Ectodermal cell (in vitro differentiated cells): ENCODE results near the gene ATP23.
A peak's percentile ranks its signal among the peaks of the same experiment; 100 is the strongest.

Experiments used
- H3K27ac ChIP-seq: 2 replicates; pipeline ENCODE4 v1.7.0; 2013; ENCODE audit warnings: mild to moderate bottlenecking, low read depth, low read length; ENCODE audit not compliant: insufficient read depth, poor library complexity, severe bottlenecking
- H3K27me3 ChIP-seq: 2 replicates; pipeline ENCODE4 v1.7.0; 2013; ENCODE audit warnings: mild to moderate bottlenecking, low read length; ENCODE audit not compliant: insufficient read depth, control insufficient read depth, poor library complexity, severe bottlenecking
- H3K36me3 ChIP-seq: one replicate; pipeline ENCODE4 v1.7.0; 2013; ENCODE audit warnings: low read length; ENCODE audit not compliant: control insufficient read depth, insufficient read depth
- H3K4me1 ChIP-seq: one replicate; pipeline ENCODE4 v1.7.0; 2013; ENCODE audit warnings: low read length; ENCODE audit not compliant: control insufficient read depth, insufficient read depth
- H3K4me3 ChIP-seq: 2 replicates; pipeline ENCODE4 v1.7.0; 2013; ENCODE audit warnings: low read depth, low read length, control low read depth; ENCODE audit not compliant: insufficient read depth
- H3K9me3 ChIP-seq: 2 replicates; pipeline ENCODE4 v1.7.0; 2013; ENCODE audit warnings: mild to moderate bottlenecking, low read length, moderate library complexity; ENCODE audit not compliant: control insufficient read depth
- WGBS, 2 experiments: methylation state at CpG; one replicate each; pipeline ENCODE4 v1.1.7; 2013; ENCODE audit warnings: missing lambda C conversion rate in 2 of 2; 5-methylcytosine and 5-hydroxymethylcytosine counted together

The ATP23 gene

DNA sequence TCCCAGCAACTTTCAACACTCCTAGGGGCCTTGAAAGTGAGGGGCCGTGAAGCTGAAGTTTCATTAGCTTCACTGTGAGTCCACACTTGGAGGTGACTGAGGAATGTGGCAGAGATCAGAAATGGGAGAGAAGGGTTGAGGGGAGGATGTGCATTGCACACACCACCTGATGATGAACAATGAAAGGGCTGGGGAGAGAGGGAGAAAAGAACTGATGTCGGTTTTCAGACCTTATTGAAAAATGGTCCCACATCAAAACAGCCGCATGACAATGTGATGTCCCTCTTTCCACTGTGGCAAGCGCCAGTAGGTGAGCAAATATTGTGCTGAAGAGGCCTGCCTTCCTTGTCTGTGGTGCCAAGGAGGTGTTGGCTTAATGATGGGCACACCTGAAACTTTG lies 32.3 kb upstream of the ATP23 start:
- H3K27ac ChIP-seq: no peak overlapping the region
- H3K4me3 ChIP-seq: no peak overlapping the region
- no peaks in the 10 kb centered on the region for H3K27me3 ChIP-seq
- 83 to 89% methylated on average over 4 of the region's 4 CpGs for WGBS, 2 experiments
- no peaks in the 10 kb centered on the region for H3K4me1 ChIP-seq
- no peaks in the 10 kb centered on the region for H3K9me3 ChIP-seq
- H3K36me3 ChIP-seq: no peaks in the 10 kb centered on the region

DNA sequence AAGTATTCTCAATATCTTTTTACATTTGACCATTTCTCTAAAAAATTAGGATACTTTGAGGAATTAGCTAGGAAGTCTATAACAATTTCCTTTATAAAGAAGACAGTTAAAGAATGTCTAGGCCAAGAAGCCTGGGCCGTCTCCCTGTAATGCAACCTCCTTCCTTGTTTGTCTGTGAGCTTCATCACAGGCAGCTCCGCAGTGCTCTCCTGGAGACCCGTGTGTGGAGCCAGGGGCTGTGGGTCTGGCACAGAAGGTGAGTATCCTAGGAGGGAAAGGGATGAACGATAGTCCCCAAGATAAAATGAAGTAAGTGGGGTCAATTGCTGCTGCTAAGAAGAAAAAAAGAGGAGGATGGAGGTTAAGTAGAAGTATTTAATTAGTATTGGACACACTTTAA lies 31.8 kb upstream of the ATP23 start:
- 87 to 90% methylated on average over 4 of the region's 4 CpGs for WGBS, 2 experiments
- Histone ChIP-seq H3K36me3 (no peaks in the 10 kb centered on the region), H3K4me1 (no peaks in the 10 kb centered on the region), H3K27ac (no peak overlapping the region), H3K27me3 (no peaks in the 10 kb centered on the region), H3K4me3 (no peak overlapping the region), H3K9me3 (no peaks in the 10 kb centered on the region)

DNA sequence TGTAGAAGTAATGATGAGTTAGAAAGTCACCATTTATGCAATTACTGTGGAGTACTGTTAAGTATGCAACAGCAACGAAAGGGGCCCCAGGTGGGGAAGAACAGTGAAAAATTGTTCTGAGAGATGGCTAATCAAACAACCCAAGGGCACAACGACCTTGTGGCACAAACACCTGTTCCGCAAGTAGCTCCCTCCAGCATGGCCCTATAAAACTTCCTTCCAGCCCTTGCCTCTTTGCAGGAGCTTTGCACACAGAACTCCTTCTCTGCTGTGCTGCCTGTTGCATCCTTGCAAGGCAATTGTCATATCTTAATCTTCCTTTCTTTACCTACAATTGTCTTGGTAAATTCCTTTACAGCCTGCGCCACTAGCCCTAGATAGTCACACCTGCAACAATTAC lies 23.2 kb upstream of the ATP23 start:
- no peaks in the 10 kb centered on the region for H3K27me3 ChIP-seq
- H3K4me3 ChIP-seq: no peak overlapping the region
- no peak overlapping the region for H3K27ac ChIP-seq
- H3K9me3 ChIP-seq: no peaks in the 10 kb centered on the region
- H3K4me1 ChIP-seq: no peaks in the 10 kb centered on the region
- 79 to 82% methylated on average over 3 to 4 of the region's 4 CpGs for WGBS, 2 experiments
- no peaks in the 10 kb centered on the region for H3K36me3 ChIP-seq

GRCh38 chr12:57927086-57927485 lies 14.3 kb upstream of the ATP23 start:
- Histone ChIP-seq H3K9me3 (no peaks in the 10 kb centered on the region), H3K4me1 (no peaks in the 10 kb centered on the region)

GRCh38 chr12:57929092-57929830 lies 12.1 kb upstream of the ATP23 start:
- Histone ChIP-seq H3K4me1 (no peaks in the 10 kb centered on the region), H3K9me3 (no peaks in the 10 kb centered on the region), H3K27me3 (no peaks in the 10 kb centered on the region), H3K36me3 (no peaks in the 10 kb centered on the region), H3K27ac (no peak overlapping the region), H3K4me3 (no peak overlapping the region)
- 80 to 85% methylated on average over 3 of the region's 4 CpGs for WGBS, 2 experiments

More at GRCh38 chr12:57927086-57927485, 14.3 kb upstream of the ATP23 start:
- no peak overlapping the region for H3K4me3 ChIP-seq
- WGBS, 2 experiments: 55 to 64% methylated on average over 3 of the region's 3 CpGs
- no peaks in the 10 kb centered on the region for H3K27me3 ChIP-seq
- H3K36me3 ChIP-seq: no peaks in the 10 kb centered on the region
- no peak overlapping the region for H3K27ac ChIP-seq

DNA sequence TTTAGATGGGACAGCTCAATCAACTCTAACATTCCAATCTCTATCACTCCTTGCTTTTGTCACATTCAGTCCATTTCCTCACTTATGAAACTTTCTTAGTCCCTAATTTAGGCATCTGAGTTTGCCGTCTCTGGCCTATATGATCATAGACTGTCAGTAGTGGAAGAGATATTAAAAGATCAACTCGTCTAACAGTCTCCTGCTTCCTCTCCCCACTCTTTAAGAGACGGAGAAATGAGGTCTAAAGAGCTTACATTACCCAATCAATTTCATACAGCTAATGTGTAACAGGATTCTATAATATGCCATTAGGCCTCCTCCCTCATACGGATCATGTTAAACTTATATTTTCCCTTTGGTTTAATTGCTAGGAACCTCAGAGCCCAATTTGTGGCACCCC lies 6.5 kb upstream of the ATP23 start:
- 84 to 89% methylated on average over 3 to 4 of the region's 4 CpGs for WGBS, 2 experiments
- no peak overlapping the region for H3K4me3 ChIP-seq
- no peak overlapping the region for H3K27ac ChIP-seq
- H3K4me1 ChIP-seq: peaks cover 5% of the 10 kb centered on the region
- no peaks in the 10 kb centered on the region for H3K36me3 ChIP-seq
- peaks cover 29% of the 10 kb centered on the region for H3K27me3 ChIP-seq
- no peaks in the 10 kb centered on the region for H3K9me3 ChIP-seq

GRCh38 chr12:57935331-57935730 lies 6.0 kb upstream of the ATP23 start:
- 85 to 91% methylated on average over 3 of the region's 3 CpGs for WGBS, 2 experiments
- Histone ChIP-seq H3K27ac (peak overlapping the region; percentile 60), H3K27me3 (peaks cover 34% of the 10 kb centered on the region)

DNA sequence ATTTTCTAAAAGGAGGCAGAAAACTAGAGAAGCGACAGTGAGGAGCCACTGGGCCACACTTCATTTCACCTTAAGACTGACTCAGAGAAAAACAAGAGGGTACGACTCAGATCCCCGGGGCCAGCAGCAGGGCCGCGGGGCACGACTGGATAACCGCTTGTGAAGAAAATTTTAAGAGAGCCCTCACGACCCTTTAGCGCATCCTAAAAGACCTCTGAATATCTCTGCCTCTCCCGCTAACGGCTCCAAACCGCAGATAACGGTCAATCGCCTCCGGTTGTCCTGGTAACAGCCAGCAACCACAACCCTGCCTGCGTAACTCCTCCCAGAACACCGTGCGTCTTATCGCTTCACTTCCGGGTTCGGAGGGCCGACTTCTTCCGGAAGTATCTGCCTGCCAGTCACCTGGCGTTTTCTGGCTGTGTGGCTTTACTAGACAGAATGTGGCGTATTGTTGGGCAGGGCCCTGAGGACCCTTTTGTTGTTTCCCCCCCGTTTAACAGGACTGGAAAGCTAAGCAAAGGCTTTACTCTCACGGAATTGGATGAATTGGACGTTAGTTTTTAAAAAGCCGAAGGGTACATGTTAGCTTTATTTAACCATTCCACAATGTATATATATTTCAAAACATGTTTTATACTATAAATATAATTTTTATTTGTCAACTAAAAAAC lies 5.4 kb upstream of the ATP23 start:
- H3K4me3 ChIP-seq: peak overlapping the region; percentile 71
- no peaks in the 10 kb centered on the region for H3K36me3 ChIP-seq
- H3K27ac ChIP-seq: peak overlapping the region; percentile 60
- H3K4me1 ChIP-seq: peaks cover 5% of the 10 kb centered on the region
- no peaks in the 10 kb centered on the region for H3K9me3 ChIP-seq
- peaks cover 41% of the 10 kb centered on the region for H3K27me3 ChIP-seq
- 3% methylated on average over 27 to 28 of the region's 29 CpGs for WGBS, 2 experiments

More at GRCh38 chr12:57935331-57935730, 6.0 kb upstream of the ATP23 start:
- Histone ChIP-seq H3K4me3 (peak overlapping the region; percentile 71), H3K36me3 (no peaks in the 10 kb centered on the region), H3K4me1 (peaks cover 5% of the 10 kb centered on the region), H3K9me3 (no peaks in the 10 kb centered on the region)

- no peaks in the 10 kb centered on the region for H3K36me3 ChIP-seq
- peaks cover 5% of the 10 kb centered on the region for H3K4me1 ChIP-seq
- 71 to 79% methylated on average over 3 of the region's 3 CpGs for WGBS, 2 experiments
- peaks cover 42% of the 10 kb centered on the region for H3K27me3 ChIP-seq
- no peak overlapping the region for H3K27ac ChIP-seq
- peak overlapping the region; percentile 71 for H3K4me3 ChIP-seq
- H3K9me3 ChIP-seq: no peaks in the 10 kb centered on the region
Measured at GRCh38 chr12:57936513-57936883, 4.9 kb upstream of the ATP23 start.

- H3K36me3 ChIP-seq: no peaks in the 10 kb centered on the region
- no peaks in the 10 kb centered on the region for H3K9me3 ChIP-seq
- H3K4me3 ChIP-seq: no peak overlapping the region
- peaks cover 47% of the 10 kb centered on the region for H3K27me3 ChIP-seq
- 95 to 97% methylated on average over 3 of the region's 3 CpGs for WGBS, 2 experiments
- peaks cover 5% of the 10 kb centered on the region for H3K4me1 ChIP-seq
- H3K27ac ChIP-seq: no peak overlapping the region
Measured at GRCh38 chr12:57939291-57939690, 2.1 kb upstream of the ATP23 start.
